ENCODE measurements around the gene ZNF469.

The ZNF469 gene

GRCh38 chr16:88382491-88383400, at the start of gene ZNF469:
Gene ZNF469 (plus strand): TSS chr16:88382959. CDS start chr16:88427471, 44,512 bp downstream.
- peak in 2 of 3 experiments; percentile 2 to 11 for DNase-seq

- no peak for DNase-seq
These were observed 48.6 kb upstream of the ZNF469 start for GRCh38 chr16:88333848-88334777.

GRCh38 chr16:88334778-88335720, 47.7 kb upstream of the ZNF469 start:
- no peak for DNase-seq

GRCh38 chr16:88337021-88337420, 45.7 kb upstream of the ZNF469 start:
- no peak for DNase-seq

- no peak for DNase-seq
These were observed 45.2 kb upstream of the ZNF469 start for GRCh38 chr16:88337538-88337937.

- no peak for DNase-seq
These were observed 44.6 kb upstream of the ZNF469 start for GRCh38 chr16:88338111-88338510.

GRCh38 chr16:88338896-88339295, 43.9 kb upstream of the ZNF469 start:
- DNase-seq, result no peak

- DNase-seq, result peak in 2 of 3 experiments; percentile 63 to 80
These were observed 42.6 kb upstream of the ZNF469 start for GRCh38 chr16:88339930-88340754.

- no peak for DNase-seq
These were observed 42.0 kb upstream of the ZNF469 start for GRCh38 chr16:88340755-88341150.

GRCh38 chr16:88341551-88342290, 41.0 kb upstream of the ZNF469 start:
- DNase-seq, result no peak

- no peak for DNase-seq
These were observed 40.3 kb upstream of the ZNF469 start for GRCh38 chr16:88342491-88342890.

GRCh38 chr16:88343271-88343791, 39.4 kb upstream of the ZNF469 start:
- no peak for DNase-seq

GRCh38 chr16:88344411-88345030, 38.2 kb upstream of the ZNF469 start:
- no peak for DNase-seq

- no peak for DNase-seq
These were observed 37.6 kb upstream of the ZNF469 start for GRCh38 chr16:88345031-88345720.

GRCh38 chr16:88345721-88346560, 36.8 kb upstream of the ZNF469 start:
- DNase-seq, result no peak

GRCh38 chr16:88346680-88347505, 35.9 kb upstream of the ZNF469 start:
- DNase-seq, result no peak

- no peak for DNase-seq
These were observed 34.9 kb upstream of the ZNF469 start for GRCh38 chr16:88347656-88348376.

Measured in NCI-H1417 (cell line).